Hepatocyte (in vitro differentiated cells): ENCODE data around the gene RXFP3. TPM values are rescaled to one million over a fixed set of nuclear protein-coding genes. Genes with fewer than 3 reads are reported as not detected.
A peak's percentile ranks its signal among the peaks of the same experiment; 100 is the strongest.

Source experiments
- DNase-seq: peaks from one replicate; pipeline ENCODE4 v3.0.0-alpha.2; 2016; ENCODE audit warnings: low spot score
- H2AFZ ChIP-seq: fragments of 200-600 bp; sonication (generic); 2 replicates; pipeline ENCODE4 v1.6.0; 2016; ENCODE audit warnings: antibody characterized with exemption, mild to moderate bottlenecking
- H3K27ac ChIP-seq: fragments of 200-600 bp; sonication (generic); 2 replicates; pipeline ENCODE4 v1.5.1; 2016; ENCODE audit warnings: mild to moderate bottlenecking
- H3K27me3 ChIP-seq: fragments of 200-600 bp; sonication (generic); 2 replicates; pipeline ENCODE4 v1.6.1; 2016
- H3K36me3 ChIP-seq: fragments of 200-600 bp; sonication (generic); replicated peaks from 2 replicates; pipeline ENCODE4 v1.5.1; 2016; ENCODE audit warnings: low read depth; ENCODE audit not compliant: insufficient read depth
- H3K4me1 ChIP-seq: fragments of 200-600 bp; sonication (generic); 2 replicates; pipeline ENCODE4 v1.5.1; 2016; ENCODE audit warnings: mild to moderate bottlenecking, moderate library complexity; ENCODE audit not compliant: insufficient read depth
- H3K4me2 ChIP-seq: fragments of 200-600 bp; sonication (generic); 2 replicates; pipeline ENCODE4 v1.6.0; 2016
- H3K4me3 ChIP-seq: fragments of 200-600 bp; sonication (generic); 2 replicates; pipeline ENCODE4 v1.5.1; 2016; ENCODE audit warnings: mild to moderate bottlenecking
- H3K79me2 ChIP-seq: fragments of 200-600 bp; sonication (generic); 2 replicates; pipeline ENCODE4 v1.6.0; 2017; ENCODE audit warnings: mild to moderate bottlenecking
- H3K9me2 ChIP-seq: fragments of 200-600 bp; sonication (generic); replicated peaks from 2 replicates; pipeline ENCODE4 v1.6.0; 2017; ENCODE audit warnings: mild to moderate bottlenecking; ENCODE audit not compliant: insufficient read depth
- H3K9me3 ChIP-seq: fragments of 200-600 bp; sonication (generic); 2 replicates; pipeline ENCODE4 v1.5.1; 2016; ENCODE audit warnings: low read depth, mild to moderate bottlenecking
- H4K20me1 ChIP-seq: fragments of 200-600 bp; sonication (generic); 2 replicates; pipeline ENCODE4 v1.6.0; 2016; ENCODE audit warnings: mild to moderate bottlenecking; ENCODE audit not compliant: insufficient read depth, poor library complexity, severe bottlenecking
- CTCF ChIP-seq: fragments of 200-600 bp; sonication (generic); IDR thresholded peaks from 2 replicates; pipeline ENCODE4 v1.5.1; 2016; ENCODE audit warnings: antibody characterized with exemption, mild to moderate bottlenecking; ENCODE audit not compliant: poor library complexity
- EZH2 ChIP-seq: fragments of 200-600 bp; sonication (generic); IDR thresholded peaks from 2 replicates; pipeline ENCODE4 v1.6.1; 2016; ENCODE audit warnings: antibody characterized with exemption, mild to moderate bottlenecking, borderline replicate concordance
- EZH2phosphoT487 ChIP-seq: fragments of 200-600 bp; sonication (generic); IDR thresholded peaks from one replicate; pipeline ENCODE4 v1.6.1; 2018; ENCODE audit warnings: antibody characterized with exemption, mild to moderate bottlenecking, low read depth, moderate library complexity; ENCODE audit not compliant: unreplicated experiment, severe bottlenecking
- WGBS: methylation state at CpG from one replicate; pipeline ENCODE4 v1.1.6; 2016; ENCODE audit warnings: low lambda C conversion rate; ENCODE audit errors: missing lambda C conversion rate; 5-methylcytosine and 5-hydroxymethylcytosine counted together
- polyA plus RNA-seq: library from polyadenylated mRNA; unstranded; fragments of >200 nt; fragmentation: Nextera tagmentation; extraction: Ambion mirVana; gene quantifications from 2 replicates; pipeline ENCODE4 v1.2.1, GENCODE V29; 2016
- total RNA-seq: library from RNA; depleted of rRNA; stranded (reverse); fragments of >200 nt; gene quantifications from 2 replicates; pipeline ENCODE4 v1.2.3, GENCODE V29; 2014

RXFP3 gene
- total and polyA plus RNA-seq, 2 experiments from 2014 or later = not detected

GRCh38 chr5:33890131-33891032 is 45.8 kb upstream of the RXFP3 start:
- DNase-seq = no peak
- Histone ChIP-seq H3K9me3 (no peaks in the 10 kb centered on the region), H3K4me2 (peak overlapping the region; percentile 76), H2AFZ (no peak overlapping the region), H3K4me1 (peaks cover 26% of the 10 kb centered on the region), H3K9me2 (no peaks in the 10 kb centered on the region), H3K27me3 (no peaks in the 10 kb centered on the region), H3K27ac (no peak overlapping the region), H3K79me2 (peaks cover 7% of the 10 kb centered on the region), H3K36me3 (no peaks in the 10 kb centered on the region), H3K4me3 (no peak overlapping the region), H4K20me1 (no peaks in the 10 kb centered on the region)
- 46% methylated on average over 12 of the region's 12 CpGs for WGBS
- TF ChIP-seq EZH2 = no peak
- TF ChIP-seq EZH2phosphoT487 = no peak
- TF ChIP-seq CTCF = no peak

GRCh38 chr5:33891446-33891787 is 44.8 kb upstream of the RXFP3 start:
- no peak overlapping the region for H3K27ac ChIP-seq
- peaks cover 26% of the 10 kb centered on the region for H3K4me1 ChIP-seq
- no peaks in the 10 kb centered on the region for H3K9me3 ChIP-seq
- H3K4me2 ChIP-seq = peak overlapping the region; percentile 76
- TF ChIP-seq EZH2phosphoT487 = no peak
- no peak for TF ChIP-seq CTCF
- no peak for TF ChIP-seq EZH2
- no peaks in the 10 kb centered on the region for H3K9me2 ChIP-seq
- peak overlapping the region; percentile 67 for H2AFZ ChIP-seq
- no peaks in the 10 kb centered on the region for H3K36me3 ChIP-seq
- no peaks in the 10 kb centered on the region for H3K27me3 ChIP-seq
- no peaks in the 10 kb centered on the region for H4K20me1 ChIP-seq
- H3K79me2 ChIP-seq = peaks cover 7% of the 10 kb centered on the region
- no peak for DNase-seq
- WGBS = 9% methylated on average over 6 of the region's 6 CpGs
- H3K4me3 ChIP-seq = peak overlapping the region; percentile 17

GRCh38 chr5:33891788-33892619 is 44.2 kb upstream of the RXFP3 start, which contains the start of gene ADAMTS12:
TSS of gene ADAMTS12 (minus strand) at chr5:33891990. CDS start at chr5:33891856, 134 bp downstream.
- H3K4me3 ChIP-seq = peak within 1 kb of the TSS; percentile 17
- H3K27ac ChIP-seq = no peak within 1 kb of the TSS
- no peaks in the 10 kb centered on the region for H3K27me3 ChIP-seq
- TF ChIP-seq CTCF = no peak
- H4K20me1 ChIP-seq = no peaks in the 10 kb centered on the region
- peaks cover 26% of the 10 kb centered on the region for H3K4me1 ChIP-seq
- H3K79me2 ChIP-seq = peaks cover 7% of the 10 kb centered on the region
- H3K36me3 ChIP-seq = no peaks in the 10 kb centered on the region
- H3K4me2 ChIP-seq = peak within 1 kb of the TSS; percentile 76
- H3K9me2 ChIP-seq = no peaks in the 10 kb centered on the region
- H2AFZ ChIP-seq = peak within 1 kb of the TSS; percentile 67
- DNase-seq = peak; percentile 41
- WGBS = 5% methylated on average over 43 of the region's 45 CpGs
- H3K9me3 ChIP-seq = no peaks in the 10 kb centered on the region
